Measurements from ENCODE around the gene ADCY1.

ADCY1 gene

DNA sequence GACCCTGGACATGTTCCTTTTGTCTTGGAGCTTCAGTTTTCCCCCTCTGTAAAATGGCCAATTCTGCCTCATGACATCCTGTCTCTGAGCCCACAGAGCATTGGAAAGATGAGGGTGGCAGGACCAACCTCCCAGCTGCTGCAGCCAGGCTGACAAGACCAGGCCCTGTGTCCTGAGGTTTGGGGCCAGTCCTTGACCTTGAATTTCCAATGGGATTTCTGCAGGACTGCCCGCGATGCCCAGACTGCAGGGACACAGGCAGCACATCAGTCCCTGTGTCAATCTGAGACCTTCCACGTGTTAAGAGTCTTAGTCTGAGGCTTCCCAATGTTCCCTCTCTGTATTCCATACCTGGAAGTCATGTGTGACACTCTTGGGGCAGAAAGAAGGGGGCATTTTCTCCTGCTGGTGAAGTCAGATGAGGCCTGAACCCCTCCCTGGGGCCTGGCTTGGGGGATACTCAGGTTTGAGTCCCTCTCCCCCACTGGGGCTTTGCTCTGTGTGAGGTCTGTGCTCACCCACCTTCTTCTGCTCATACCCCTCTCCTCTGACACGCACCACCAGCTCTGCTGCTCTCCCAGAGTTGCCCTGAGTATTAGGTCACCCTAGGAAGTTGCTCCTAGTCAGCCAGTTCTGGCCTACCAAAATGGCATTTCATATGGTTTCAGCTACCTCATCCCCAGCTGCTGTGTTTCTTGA, 79.2 kb downstream of the ADCY1 start:
- DNase-seq: no peak

DNA sequence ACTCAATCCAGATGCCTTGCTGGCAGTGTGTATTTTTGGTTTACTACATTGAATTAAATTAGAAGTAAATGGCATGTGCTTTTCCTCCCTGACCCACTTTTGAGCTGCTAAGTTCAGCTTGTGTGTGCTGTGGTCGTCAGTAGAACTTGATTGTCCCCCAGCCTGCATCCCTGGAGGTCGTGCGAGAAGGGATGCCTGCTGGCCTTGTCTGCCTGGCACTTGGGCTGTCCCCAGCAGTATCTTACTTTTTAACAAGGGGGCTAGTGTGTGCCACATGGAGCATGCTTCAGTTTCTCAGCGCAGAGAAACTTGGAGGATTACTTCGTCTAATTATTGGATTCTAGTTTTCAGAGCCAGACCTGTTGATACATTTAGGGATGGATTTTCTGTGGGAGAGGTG, 80.2 kb downstream of the ADCY1 start:
- DNase-seq: no peak

DNA sequence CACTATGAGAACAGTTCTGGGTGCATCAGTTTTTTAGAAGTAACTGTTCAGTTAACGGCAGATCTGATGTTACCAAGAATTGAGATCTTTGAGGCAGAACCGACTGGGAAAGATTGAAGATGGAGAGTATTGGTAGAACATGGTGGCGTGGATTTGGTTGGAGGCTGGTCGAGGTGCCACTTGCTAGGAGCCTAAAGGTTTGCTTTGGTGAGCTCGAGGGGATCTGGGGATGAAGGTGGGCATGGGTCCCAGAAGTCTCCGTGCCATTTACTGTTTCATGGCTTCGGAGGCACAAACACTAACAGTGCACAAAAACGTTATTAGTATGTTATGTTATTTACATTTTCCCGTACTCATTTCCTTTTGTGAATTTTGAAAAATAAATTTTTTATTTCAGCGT, 81.4 kb downstream of the ADCY1 start:
- no peak for DNase-seq

DNA sequence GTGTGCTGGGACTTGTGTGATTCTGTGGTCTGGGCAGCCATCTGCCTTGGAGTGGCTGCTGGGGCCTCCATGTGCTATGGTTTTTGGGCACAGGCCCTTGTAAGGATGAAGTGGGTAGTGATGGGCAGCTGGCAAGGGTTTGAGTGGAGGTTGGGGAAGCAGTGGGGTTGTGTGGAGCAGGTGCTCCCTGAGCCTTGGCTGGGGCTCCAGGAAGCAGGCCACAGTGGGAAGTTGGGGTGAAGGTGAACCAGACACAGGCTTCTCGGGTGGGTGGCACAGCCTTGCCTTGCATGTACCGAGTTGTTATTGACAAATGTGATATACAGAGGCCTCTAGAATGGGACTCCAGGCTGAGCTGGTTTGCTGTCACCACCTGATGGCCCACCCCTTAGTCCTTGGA, 82.3 kb downstream of the ADCY1 start:
- DNase-seq: no peak

DNA sequence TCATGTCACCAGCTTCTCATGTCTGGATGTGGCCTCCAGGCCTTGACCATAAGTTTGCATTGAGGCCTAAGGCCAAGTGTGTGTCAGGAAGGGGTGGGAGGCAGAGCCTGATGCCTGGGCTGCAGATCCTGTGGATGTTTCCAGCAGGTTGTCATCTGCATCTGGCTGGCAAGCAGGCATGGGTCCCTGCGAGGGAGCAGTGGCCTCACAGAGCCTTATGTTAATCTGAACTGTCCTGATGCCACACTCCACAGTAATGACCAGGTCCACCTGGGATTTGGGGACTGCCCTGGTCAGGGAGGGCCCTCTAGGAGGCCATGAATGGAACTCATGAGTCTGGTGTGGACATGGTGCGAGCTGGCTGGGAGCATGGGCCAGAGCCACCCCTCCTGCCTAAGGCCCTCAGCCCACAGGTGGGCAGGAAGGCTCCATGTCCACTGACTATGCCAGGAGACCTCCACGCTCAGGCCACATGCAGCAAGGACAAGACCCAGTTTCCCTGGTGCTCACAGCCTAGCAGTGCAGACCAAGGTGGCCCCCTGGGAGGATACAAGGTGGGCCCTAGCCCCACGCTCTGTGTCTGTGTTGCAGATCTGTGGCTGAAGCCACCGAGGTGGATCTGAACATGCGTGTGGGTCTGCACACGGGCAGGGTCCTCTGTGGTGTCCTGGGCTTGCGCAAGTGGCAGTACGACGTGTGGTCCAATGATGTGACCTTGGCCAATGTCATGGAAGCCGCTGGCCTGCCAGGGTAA, 83.1 kb downstream of the ADCY1 start:
- DNase-seq: no peak

DNA sequence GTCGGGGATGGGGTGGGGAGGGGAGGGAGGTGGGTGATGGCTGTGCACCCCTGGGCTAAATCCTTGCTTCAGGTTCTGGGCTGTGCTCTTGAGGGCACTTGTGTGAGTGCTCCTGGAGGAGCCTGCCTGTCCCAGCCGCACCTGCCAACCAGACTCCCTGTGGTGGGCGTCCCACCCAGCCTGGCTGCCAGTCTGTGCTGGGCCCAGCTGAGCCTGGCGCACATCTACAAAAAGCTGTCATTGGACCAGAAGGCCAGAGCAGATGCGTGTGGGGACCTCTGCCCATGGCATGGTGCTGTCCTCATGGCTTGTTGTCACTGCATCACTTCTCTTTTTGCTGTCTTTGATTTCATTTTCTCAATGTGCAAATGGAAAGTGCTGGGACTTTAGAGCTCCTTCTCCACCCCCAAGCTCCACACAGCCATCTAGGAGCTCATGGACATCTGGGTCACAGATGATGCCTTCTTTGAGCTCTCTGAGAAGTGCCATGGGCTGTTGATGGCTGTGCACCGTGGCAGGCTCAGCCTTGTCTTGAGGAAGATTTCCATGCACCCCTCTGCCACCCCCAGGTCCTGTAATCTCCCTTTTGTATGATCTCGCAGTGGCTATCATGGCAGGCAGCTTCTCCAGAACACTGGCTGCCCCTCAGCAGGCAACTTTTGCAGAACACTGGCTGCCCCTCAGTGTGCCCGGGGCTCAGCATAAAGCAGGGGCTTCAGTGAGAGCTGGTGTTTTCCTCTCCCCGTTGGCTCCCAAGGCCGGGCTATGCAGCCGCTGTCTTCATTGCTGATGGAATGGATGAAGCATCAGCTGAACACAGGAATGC, 83.9 kb downstream of the ADCY1 start:
- DNase-seq: no peak

DNA sequence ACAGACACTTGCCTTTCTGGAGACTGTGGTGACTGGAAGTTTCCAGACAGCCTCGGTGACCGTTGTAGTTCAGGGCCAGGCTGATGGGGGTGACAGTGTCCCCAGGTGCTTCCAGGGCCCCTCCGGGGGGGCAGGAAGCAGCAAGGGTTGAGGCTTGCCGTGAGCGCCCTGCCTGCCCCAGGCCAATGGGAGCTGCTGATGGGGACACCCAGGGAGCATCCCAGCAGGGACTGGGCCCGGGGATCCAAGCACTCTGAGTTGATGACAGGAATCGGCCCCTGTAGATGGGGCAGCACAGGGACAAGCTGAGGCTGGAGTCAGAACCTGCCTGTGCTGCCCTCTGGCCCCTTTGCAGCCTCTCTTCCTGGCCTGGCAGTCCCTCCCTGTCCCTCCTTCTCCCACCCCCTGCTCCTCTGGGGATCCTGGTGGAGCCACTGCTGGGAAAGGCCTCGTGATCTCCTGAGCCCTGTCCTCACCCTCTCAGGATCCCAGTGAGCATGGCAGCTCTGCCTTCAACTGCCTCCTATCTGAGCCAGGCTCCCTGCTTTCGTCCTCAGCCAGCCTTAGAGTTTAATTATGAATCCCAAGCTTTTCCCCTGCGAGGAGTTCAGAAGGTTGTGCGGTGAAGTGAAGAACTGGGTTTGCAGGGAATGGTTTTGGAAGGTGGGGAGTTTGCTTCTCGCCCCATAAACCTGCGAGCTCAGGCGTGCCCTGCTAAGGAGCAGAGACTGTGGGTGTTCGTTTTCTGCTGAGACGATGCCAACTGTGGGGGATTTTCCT, 84.7 kb downstream of the ADCY1 start:
- no peak for DNase-seq

DNA sequence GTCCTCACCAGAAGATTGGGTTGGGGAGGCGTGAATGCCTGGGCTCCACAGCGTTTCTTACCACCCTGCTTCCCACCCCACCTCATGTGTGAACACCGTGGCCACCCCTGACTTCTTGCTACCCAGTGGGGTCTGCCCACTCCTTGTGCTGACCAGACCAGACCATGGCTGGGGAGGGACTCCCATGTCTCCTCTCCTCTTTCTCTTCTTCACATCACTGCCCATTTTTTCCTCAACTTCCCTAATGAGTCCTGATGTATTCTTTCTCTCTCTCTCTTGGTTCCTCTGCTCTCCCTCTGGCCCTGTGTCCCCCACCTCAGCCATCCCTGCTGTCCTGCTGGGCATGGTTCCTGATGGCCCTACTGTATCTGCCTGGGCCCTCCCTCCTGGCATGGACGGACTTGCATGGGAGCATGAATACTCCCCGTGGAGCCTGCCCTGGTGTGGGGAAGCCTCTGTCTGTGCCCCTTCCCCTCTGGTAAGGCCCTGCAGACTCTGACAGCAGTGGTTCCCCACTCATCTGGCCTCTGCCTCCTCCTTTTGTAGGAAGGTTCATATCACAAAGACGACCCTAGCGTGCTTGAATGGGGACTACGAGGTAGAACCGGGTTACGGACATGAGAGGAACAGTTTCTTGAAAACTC, 85.5 kb downstream of the ADCY1 start:
- DNase-seq: no peak

DNA sequence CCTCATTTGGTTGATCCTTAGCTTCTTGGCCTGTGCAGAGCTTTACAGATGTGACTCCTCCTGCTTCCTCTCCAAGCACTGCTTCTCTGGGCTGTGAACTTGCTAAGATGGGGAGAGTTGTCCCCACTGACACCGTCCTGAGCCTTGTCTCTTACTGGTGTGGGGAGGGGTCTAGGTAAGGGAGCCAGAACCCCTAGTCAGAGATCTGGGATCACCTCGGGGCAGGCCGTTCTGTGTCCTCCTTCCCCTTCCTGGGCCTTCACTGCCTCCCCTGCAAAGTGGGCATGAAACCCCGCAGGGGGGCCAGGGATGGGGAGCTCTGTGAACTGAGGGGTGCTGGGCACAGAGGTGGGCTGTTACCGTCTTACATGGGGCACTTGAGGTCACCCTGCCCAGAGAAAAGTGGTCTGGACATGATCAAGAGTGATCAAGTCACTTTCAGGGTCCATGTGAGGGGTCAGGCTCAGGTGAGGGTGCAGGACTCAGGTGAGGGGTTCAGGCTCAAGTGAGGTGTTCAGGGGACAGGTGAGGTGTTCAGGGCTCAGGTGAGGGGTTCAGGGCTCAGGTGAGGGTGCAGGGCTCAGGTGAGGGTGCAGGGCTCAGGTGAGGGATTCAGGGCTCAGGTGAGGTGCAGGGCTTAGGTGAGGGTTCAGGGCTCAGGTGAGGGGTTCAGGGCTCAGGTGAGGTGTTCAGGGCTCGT, 86.2 kb downstream of the ADCY1 start:
- no peak for DNase-seq

DNA sequence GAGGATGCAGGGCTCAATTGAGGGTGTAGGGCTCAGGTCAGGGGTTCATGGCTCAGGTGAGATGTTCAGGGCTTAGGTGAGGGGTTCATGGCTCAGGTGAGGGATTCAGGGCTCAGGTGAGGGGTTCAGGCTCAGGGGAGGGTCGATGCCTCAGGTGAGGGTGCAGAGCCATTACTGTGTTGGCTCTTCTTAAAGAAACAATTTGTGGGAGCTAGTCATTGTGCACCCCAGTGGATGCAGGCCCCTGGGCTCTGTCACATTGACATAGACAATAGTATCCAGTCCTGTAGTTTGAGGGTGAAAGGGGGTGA, 86.7 kb downstream of the ADCY1 start:
- no peak for DNase-seq

DNA sequence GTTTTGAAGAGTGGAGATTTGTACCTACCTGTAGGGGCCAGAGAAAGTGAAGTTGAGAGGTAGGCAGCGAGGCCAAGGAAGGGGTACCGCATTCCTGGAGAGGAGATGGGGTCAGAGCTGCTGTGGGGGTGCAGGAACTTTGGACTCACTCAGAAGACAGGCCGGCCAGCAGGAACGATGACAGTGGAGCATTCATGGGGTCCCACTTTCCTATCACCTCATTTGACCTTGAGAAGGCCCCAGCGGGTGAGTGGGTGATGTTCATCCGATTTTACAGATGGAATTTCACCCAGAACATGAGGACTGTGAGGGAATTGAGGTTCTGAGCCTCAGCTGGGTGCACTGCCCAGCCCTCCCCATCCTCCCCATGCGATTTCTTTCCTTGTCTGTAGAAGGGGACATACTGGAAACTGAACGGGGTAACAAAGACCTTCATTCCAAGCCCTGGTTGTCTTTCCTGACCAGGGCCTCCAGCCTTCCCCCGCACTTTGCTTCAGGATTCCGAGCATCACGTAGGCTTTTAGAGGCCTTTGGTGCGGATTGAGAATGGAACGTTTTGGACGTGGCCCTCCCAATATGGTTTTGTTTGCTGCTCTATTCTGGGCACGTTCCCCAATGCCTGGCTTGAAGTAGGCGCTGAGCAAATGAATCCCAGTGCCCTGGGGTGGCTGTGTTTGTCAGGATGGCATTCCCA, 87.3 kb downstream of the ADCY1 start:
- no peak for DNase-seq

DNA sequence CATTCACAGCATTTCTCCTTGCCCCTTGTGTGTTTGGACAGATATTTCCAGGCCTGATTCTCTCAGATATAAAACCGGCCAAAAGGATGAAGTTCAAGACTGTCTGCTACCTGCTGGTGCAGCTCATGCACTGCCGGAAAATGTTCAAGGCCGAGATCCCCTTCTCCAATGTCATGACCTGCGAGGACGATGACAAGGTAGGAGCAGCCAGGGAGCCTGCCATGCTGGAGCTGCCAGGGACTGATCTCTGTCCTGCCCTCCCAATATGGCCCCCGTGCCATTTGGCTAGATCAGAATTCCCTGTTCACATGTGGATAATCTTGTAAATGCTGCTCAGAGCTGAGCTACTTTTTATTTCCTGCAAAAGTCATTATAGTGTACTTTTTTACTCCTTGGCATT, 87.8 kb downstream of the ADCY1 start:
- DNase-seq: peak; percentile 18

DNA sequence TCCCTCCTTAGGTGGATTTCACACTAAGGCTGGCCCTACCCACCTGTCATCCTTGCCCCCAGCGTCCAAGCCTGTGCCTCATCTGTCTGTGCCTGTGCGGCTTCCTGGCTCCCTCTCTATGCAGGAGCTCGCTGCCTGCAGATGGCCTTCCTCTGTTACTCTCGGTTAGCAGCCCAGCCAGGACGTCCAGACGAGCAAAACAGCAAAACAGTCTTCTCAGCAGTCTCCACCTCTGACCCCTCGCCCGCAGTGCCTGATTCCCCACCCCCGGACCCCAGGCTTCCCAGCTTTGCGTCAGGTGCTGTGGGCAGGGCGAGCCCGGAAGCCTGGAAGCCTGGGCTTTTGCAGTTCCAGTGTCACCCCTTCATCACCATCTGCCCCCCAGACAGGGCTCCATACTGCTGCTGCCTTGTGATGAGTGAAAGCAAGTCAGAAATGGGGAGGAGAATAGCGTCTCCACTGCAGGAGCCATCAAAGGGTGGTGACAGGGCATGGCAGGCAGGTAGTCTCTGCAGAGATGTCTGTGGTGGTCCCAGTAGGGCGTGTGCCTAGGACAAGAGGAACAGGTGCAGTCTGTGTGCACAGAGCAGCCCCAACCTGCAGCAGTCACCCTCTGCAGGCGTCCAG, 88.5 kb downstream of the ADCY1 start:
- DNase-seq: peak; percentile 19

DNA sequence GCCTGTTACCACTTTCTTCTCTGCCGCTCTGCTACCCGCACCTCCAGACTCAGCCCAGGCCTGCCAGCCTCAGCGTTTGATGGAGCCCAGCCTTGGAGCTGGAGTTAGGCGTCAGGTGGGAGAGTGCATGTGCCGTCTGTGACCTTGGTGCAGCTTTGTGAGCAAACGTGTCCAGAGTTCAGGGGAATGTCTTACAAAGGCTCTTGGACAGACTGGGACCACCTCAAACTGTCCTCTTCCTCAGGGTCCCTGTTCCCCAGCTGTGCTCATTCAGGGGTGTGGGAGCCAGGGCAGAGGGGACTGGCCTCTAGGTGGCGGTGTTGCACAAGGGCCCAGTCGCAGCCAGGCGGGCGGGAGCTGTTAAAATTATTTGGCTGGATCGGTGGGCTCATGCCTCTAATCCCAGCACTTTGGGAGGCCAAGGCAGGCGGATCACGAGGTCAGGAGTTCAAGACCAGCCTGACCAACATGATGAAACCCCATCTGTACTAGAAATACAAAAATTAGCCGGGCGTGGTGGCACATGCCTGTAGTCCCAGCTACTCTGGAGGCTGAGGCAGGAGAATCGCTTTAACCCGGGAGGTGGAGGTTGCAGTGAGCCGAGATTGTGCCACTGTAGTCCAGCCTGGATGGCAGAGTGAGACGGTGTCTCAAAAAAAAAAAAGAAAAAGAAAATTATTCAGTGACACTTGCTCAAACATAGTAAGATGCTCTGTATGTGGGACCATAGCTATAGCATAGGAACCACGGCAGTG, 89.2 kb downstream of the ADCY1 start:
- peak; percentile 25 for DNase-seq

DNA sequence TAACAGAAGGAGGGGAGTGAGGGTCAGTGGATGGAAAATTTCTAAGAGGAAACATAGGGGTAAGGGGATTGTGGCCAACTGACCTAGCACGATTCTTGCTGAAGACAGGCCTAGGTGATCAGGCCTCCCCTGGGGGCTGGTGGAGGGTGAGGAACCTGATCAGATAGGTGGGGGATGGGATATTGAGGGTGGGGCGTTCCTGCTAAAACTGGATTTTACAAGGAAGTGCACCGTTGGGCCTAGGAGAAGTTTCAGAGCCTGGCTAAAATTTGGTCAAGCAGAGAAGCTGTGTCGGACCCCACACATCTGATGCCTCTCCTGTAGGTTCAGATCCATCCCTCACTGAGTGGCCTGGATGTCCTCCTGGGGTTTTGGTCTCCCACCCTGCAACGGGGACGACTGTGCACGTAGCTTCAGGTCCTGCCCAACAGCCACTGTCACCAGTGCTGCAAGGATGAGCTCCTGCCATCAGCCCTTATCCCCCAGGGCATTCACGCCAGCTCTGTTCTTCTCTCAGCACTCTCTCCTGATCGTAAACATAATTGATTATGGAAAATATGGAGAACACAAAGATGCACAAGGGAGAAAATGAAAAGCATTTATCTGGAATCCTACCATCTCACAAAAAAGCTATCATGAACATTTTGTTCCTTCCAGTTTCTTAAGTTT, 89.9 kb downstream of the ADCY1 start:
- DNase-seq: no peak

DNA sequence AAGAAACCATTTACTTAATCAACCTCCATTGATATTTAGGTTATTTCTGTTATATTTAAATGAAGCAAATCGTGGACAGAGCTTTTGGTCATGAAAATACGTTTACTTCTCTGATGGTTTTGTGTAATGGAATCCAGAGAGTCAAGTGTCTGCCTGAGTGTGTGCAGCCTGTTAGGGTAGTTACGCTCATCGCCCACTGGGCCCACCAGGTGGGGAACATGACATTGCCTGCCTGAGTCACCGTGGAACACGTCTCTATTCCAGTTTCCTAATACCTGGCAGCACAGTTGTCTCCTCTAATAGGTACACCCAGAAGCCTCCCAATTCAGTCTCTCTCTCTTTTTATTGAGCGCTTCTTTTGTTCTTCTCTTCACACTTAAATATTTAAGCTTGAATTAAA, 91.0 kb downstream of the ADCY1 start:
- no peak for DNase-seq

DNA sequence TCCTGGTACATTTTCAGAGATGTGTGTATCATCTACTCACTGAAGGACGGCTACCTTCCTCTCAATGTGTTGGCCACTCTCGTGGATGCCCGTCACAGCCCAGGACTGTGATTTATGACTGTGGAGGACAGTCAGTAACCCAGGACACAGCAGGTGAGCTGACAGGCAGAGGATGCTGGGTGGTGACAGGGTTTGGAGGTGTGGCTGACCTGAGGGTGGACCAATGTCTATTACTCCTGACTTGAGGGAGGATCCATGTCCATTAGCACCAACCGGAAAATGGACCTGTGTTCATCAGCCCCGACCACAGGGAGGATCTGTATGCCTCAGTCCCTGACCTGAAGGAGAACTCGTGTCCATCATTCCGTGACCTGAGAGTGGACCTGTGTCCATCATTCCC, 96.1 kb downstream of the ADCY1 start:
- DNase-seq: no peak

DNA sequence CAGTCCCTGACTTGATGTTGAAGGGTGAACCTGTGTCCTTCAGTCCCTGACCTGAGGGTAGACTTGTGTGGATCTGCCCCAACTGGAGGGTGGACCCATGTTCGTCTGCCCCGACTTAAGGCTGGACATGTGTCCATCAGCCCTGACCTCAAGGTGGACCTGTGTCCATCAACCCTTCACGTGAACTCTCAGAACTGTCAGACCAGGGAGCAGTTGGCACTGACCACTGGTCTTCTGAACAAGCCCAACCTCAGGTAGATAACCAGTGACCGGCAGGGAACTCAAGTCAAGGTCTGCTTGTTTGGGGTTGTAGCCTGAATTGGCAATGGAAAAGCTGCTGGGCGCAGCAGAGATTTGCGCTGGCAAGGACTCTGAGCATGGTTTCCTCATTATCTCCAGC, 96.5 kb downstream of the ADCY1 start:
- DNase-seq: no peak

DNA sequence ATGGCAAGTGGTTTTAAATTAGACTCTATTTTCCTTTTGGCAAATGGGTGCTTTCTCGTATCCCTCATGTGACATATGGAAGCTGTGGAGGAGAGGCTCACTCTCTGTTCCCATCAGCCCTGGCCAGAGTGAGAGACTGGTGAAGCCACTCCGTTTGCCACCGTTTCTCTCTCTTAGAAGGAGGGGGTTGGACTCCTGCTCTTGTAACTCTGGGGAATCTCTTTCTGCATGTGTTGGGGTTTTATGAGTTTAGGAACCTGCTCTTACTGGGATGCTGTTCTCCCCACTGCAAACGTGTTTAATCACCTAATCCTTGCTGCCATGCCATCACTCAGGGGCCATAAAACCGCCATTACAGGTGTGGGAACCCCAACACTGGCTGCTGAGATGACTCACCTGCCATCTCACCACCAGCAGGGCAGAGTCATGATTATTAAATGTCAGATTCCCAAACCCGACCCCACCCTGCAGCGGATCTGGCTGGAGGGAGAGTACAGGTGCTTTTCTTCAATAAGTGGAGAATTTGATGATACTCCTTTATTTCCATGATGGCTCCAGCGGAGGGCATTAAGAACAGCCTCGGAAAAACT, 103.2 kb downstream of the ADCY1 start:
- DNase-seq: no peak
